Testis (tissue), 3 donors: ENCODE data around the gene UTS2B. TPM values are rescaled to one million over a fixed set of nuclear protein-coding genes. Genes with fewer than 3 reads are reported as not detected.

Experiments used
- DNase-seq: peaks from one replicate; pipeline ENCODE4 v3.0.0-alpha.2; 2019
- H3K27ac ChIP-seq, 2 donors: fragments of 200-600 bp; sonication (generic); one replicate each; pipeline ENCODE4 v1.5.1; 2019
- H3K27me3 ChIP-seq: fragments of 200-600 bp; sonication (generic); one replicate; pipeline ENCODE4 v1.5.1; 2019
- H3K36me3 ChIP-seq: fragments of 200-600 bp; sonication (generic); one replicate; pipeline ENCODE4 v1.5.1; 2017; ENCODE audit warnings: low read depth; ENCODE audit errors: missing control alignments
- H3K4me1 ChIP-seq: fragments of 200-600 bp; sonication (generic); one replicate; pipeline ENCODE4 v1.5.1; 2019
- H3K4me3 ChIP-seq, 2 donors: fragments of 200-600 bp; sonication (generic); one replicate each; pipeline ENCODE4 v1.5.1; 2017 to 2019
- H3K9me3 ChIP-seq: fragments of 200-600 bp; sonication (generic); one replicate; pipeline ENCODE4 v1.5.1; 2017
- POLR2A ChIP-seq: fragments of 450-650 bp; IDR thresholded peaks from one replicate; pipeline ENCODE4 v1.6.1; 2017; ENCODE audit warnings: antibody characterized with exemption, mild to moderate bottlenecking, moderate library complexity
- WGBS, 2 donors: methylation state at CpG; one replicate each; pipeline ENCODE4 v1.1.5; 2018; 5-methylcytosine and 5-hydroxymethylcytosine counted together
- intact Hi-C: fragments of 100-400 bp; cut with DNase I; formaldehyde crosslinking; loops from one replicate; pipeline ENCODE4 v1.15.1; 2023; ENCODE audit warnings: low total_unique reads
- polyA plus RNA-seq: library from polyadenylated mRNA; stranded (reverse); fragments of 350-450 nt; fragmentation: Illumina TruSeq; extraction: RNeasy Lipid Tissue Mini Kit (QIAGEN cat#74804); gene quantifications from one replicate; pipeline ENCODE4 v1.2.3, GENCODE V29; 2014; ENCODE audit warnings: low read depth, low replicate concordance; ENCODE audit not compliant: insufficient read depth
- total RNA-seq, 2 donors: library from RNA; depleted of rRNA; stranded (reverse); fragments of >200 nt; gene quantifications; one replicate each; pipeline ENCODE4 v1.2.3, GENCODE V29; 2016
- TF ChIP-seq, protein P1 (sequence below), 3 experiments: fragments of 450-650 bp in 2 of 3; fragments of 200-600 bp in 1 of 3; sonication (generic) in 1 of 3; IDR thresholded peaks; one replicate each; pipeline ENCODE4 v1.5.1; 2016 to 2019; ENCODE audit warnings: antibody characterized with exemption in 3 of 3, mild to moderate bottlenecking in 2 of 3, moderate library complexity in 1 of 3

UTS2B gene
- total and polyA plus RNA-seq, 3 donors from 2014 or later: 5.9 to 13.1 (median 12.3) TPM

DNA sequence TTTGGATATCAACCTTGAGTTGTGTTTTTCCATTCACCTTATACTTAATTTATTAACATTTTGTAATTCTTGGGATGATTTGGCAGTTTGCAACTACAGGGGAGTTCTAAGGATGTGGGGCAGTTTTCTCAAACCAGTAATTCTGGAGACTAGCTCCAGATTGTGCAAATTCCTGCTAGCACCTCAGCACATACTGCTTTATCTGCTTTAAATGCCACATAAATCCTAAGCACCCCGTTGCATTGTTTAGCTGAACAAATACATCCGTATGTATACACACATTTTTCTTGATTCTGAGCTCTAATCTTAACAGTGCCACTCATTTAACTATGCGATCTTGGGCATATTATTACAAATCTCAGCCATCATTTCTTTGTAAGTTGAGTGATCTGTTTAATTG is 16.9 kb upstream of the UTS2B start:
- H3K4me1 ChIP-seq: peaks cover 11% of the 10 kb centered on the region
- H3K36me3 ChIP-seq: no peaks in the 10 kb centered on the region
- no peak for DNase-seq
- intact Hi-C loops: no loop called here
- H3K27me3 ChIP-seq: no peaks in the 10 kb centered on the region
- no peak for TF ChIP-seq POLR2A
- TF ChIP-seq, protein P1, sequence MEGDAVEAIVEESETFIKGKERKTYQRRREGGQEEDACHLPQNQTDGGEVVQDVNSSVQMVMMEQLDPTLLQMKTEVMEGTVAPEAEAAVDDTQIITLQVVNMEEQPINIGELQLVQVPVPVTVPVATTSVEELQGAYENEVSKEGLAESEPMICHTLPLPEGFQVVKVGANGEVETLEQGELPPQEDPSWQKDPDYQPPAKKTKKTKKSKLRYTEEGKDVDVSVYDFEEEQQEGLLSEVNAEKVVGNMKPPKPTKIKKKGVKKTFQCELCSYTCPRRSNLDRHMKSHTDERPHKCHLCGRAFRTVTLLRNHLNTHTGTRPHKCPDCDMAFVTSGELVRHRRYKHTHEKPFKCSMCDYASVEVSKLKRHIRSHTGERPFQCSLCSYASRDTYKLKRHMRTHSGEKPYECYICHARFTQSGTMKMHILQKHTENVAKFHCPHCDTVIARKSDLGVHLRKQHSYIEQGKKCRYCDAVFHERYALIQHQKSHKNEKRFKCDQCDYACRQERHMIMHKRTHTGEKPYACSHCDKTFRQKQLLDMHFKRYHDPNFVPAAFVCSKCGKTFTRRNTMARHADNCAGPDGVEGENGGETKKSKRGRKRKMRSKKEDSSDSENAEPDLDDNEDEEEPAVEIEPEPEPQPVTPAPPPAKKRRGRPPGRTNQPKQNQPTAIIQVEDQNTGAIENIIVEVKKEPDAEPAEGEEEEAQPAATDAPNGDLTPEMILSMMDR (IDR thresholded peaks at IDR 0.05): no peak
- no peak overlapping the region for H3K4me3 ChIP-seq
- H3K27ac ChIP-seq: no peak overlapping the region
- 86 to 93% methylated on average over 3 of the region's 3 CpGs for WGBS, 2 donors
- no peaks in the 10 kb centered on the region for H3K9me3 ChIP-seq

DNA sequence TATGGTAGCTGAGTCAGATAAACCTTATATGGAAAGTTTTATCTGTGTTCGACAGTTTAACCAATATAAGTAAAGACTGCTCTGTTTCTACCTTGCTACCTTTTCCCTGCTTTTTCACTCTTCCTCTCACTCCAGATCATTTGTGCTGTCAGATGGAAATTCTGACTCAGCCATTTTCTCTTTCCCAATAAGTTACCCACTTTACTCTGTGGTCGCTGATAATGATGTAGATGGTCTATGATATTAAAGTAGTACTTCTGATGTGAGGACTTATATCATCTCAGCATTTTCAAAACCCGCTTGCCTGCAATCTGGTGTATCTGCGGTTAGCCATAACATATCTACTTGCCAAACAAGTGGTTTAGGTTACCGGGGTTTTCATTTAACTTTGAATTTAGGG is 15.0 kb upstream of the UTS2B start:
- Histone ChIP-seq H3K9me3 (no peaks in the 10 kb centered on the region), H3K27me3 (no peaks in the 10 kb centered on the region), H3K4me3 (no peak overlapping the region), H3K4me1 (peaks cover 3% of the 10 kb centered on the region), H3K27ac (no peak overlapping the region), H3K36me3 (no peaks in the 10 kb centered on the region)
- WGBS, 2 donors: 93 to 95% methylated on average over 5 of the region's 5 CpGs
- no peak for DNase-seq
- TF ChIP-seq POLR2A: no peak
- TF ChIP-seq, protein P1 (IDR thresholded peaks at IDR 0.05): no peak
- intact Hi-C loops: no loop called here

DNA sequence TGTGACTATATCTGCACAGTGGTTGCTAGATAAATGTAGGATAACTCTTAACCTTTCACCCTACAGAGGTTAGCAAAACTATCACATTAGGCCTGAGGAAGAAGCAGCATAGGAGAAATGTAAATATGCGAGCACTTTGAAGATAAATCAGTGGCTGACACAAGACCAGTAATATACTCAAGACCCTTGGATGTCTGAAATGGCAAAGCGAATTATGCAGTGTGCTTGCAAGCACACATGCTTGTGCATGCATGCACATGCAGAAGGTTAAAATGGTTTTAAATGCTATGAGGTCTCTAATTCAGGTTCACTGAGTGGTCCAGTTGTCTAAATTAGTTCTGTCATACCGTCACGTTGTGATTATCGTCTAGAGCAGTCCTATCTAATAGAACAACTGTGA is 13.6 kb upstream of the UTS2B start:
- no peaks in the 10 kb centered on the region for H3K27me3 ChIP-seq
- H3K36me3 ChIP-seq: no peaks in the 10 kb centered on the region
- TF ChIP-seq POLR2A: no peak
- TF ChIP-seq, protein P1 (IDR thresholded peaks at IDR 0.05): no peak
- WGBS, 2 donors: 87 to 89% methylated on average over 5 of the region's 5 CpGs
- intact Hi-C loops: no loop called here
- no peaks in the 10 kb centered on the region for H3K4me1 ChIP-seq
- H3K27ac ChIP-seq: no peak overlapping the region
- H3K9me3 ChIP-seq: no peaks in the 10 kb centered on the region
- no peak for DNase-seq
- H3K4me3 ChIP-seq: no peak overlapping the region

DNA sequence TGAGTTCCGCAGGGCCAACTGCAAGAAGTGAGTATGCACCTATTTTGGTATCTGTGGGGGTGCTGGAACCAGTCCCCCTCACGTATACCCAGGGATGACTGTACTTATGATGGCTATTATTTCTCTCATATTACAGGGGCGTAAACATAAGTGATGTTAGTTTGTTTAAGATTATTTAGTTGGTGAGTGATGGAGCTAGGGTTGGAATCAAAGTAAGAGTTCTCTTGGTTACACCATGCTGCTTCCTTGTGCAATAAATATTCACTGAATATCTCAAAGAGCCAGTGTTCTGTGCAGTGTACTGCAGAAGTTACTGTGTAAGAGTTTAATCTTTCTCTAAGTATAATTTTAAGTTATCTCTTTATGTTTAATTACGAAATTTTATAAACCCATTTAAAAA is 12.8 kb upstream of the UTS2B start:
- Histone ChIP-seq H3K4me1 (no peaks in the 10 kb centered on the region), H3K9me3 (no peaks in the 10 kb centered on the region), H3K27me3 (no peaks in the 10 kb centered on the region), H3K4me3 (no peak overlapping the region), H3K27ac (no peak overlapping the region), H3K36me3 (no peaks in the 10 kb centered on the region)
- intact Hi-C loops: no loop called here
- DNase-seq: no peak
- WGBS, 2 donors: 86 to 88% methylated on average over 4 of the region's 4 CpGs
- TF ChIP-seq, protein P1 (IDR thresholded peaks at IDR 0.05): no peak
- TF ChIP-seq POLR2A: no peak

DNA sequence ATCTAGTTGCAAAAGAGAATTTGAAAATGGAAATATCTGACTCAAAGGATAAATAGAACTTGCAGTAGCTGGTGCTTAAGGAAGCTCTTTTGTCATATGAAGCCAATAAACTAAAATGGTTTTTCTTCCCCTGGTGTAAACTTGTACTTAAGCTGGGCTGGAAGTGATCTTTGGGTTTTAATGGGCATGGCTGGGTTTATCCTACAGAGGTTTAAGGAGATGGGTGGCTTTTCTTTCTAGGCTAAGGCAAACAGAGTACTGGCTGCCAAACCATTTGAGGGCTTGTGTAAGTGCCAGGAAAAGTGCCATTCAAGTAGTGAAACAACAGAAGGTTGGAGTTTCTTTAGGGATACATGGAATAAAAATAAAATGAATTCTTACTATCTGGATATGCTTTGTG is 12.1 kb upstream of the UTS2B start:
- Histone ChIP-seq H3K27me3 (no peaks in the 10 kb centered on the region), H3K9me3 (no peaks in the 10 kb centered on the region), H3K4me3 (no peak overlapping the region), H3K27ac (no peak overlapping the region), H3K4me1 (no peaks in the 10 kb centered on the region), H3K36me3 (no peaks in the 10 kb centered on the region)
- DNase-seq: no peak
- TF ChIP-seq, protein P1 (IDR thresholded peaks at IDR 0.05): no peak
- TF ChIP-seq POLR2A: no peak
- intact Hi-C loops: no loop called here
